Panc1 (cell line): ENCODE data around the gene KIF1C. TPM values are rescaled to one million over a fixed set of nuclear protein-coding genes. Genes with fewer than 3 reads are reported as not detected.

Experiments
- ATAC-seq: fragments of 200-7000 bp; cut with Tn5 transposase; 2 replicates; pipeline ENCODE4 v1.9.1; 2020; ENCODE audit warnings: mild to moderate bottlenecking, moderate library complexity
- BruUV-seq: library from RNA; stranded (reverse); fragments of 400-500 nt; replicated peaks from 2 replicates; lab custom pipeline; 2021; lab: Mats Ljungman, UMichigan
- CTCF ChIA-PET: fragments of 300-600 bp; sonication (Branson Sonifier 250); formaldehyde crosslinking; loops from one replicate; lab custom pipeline; 2022; ENCODE audit warnings: antibody characterized with exemption; lab: Charles Lee
- POLR2A ChIA-PET: fragments of 300-600 bp; sonication (Branson Sonifier 250); formaldehyde crosslinking; loops from one replicate; lab custom pipeline; 2022; ENCODE audit warnings: antibody characterized with exemption; lab: Charles Lee
- DNase-seq: peaks from one replicate; pipeline ENCODE4 v3.0.0-alpha.2; 2010; ENCODE audit warnings: low read depth, low spot score
- H3K27ac ChIP-seq: 2 replicates; pipeline ENCODE4 v1.5.1; 2011; ENCODE audit warnings: mild to moderate bottlenecking, low read length, inconsistent platforms
- H3K27me3 ChIP-seq: fragments of 200-500 bp; sonication (Bioruptor generic); 2 replicates; pipeline ENCODE4 v1.6.0; 2014; ENCODE audit warnings: low read length, inconsistent platforms; ENCODE audit not compliant: control insufficient read depth, insufficient read depth
- H3K36me3 ChIP-seq: fragments of 200-500 bp; sonication (Bioruptor generic); 2 replicates; pipeline ENCODE4 v1.5.1; 2014; ENCODE audit warnings: inconsistent platforms, mild to moderate bottlenecking, low read length, moderate library complexity; ENCODE audit not compliant: control insufficient read depth, insufficient read depth
- H3K4me1 ChIP-seq: 2 replicates; pipeline ENCODE4 v1.5.1; 2011; ENCODE audit warnings: inconsistent platforms, mild to moderate bottlenecking, low read length, moderate library complexity; ENCODE audit not compliant: control insufficient read depth, insufficient read depth
- H3K4me3 ChIP-seq, 2 experiments: 2 replicates each; pipeline ENCODE4 v1.5.1; 2011 to 2012; ENCODE audit warnings: low read depth in 2 of 2, low read length in 2 of 2, mild to moderate bottlenecking in 2 of 2, inconsistent platforms in 1 of 2, moderate library complexity in 1 of 2
- H3K9me3 ChIP-seq: fragments of 200-500 bp; sonication (Bioruptor generic); 2 replicates; pipeline ENCODE4 v1.5.1; 2014; ENCODE audit warnings: low read depth, mild to moderate bottlenecking, inconsistent platforms, low read length, moderate library complexity; ENCODE audit not compliant: control insufficient read depth, insufficient read depth
- CTCF ChIP-seq: fragments of 450-650 bp; IDR thresholded peaks from 2 replicates; pipeline ENCODE4 v1.5.1; 2017; ENCODE audit warnings: mild to moderate bottlenecking
- POLR2AphosphoS5 ChIP-seq: IDR thresholded peaks from 2 replicates; pipeline ENCODE4 v1.6.1; 2012; ENCODE audit warnings: mild to moderate bottlenecking, low read depth, low read length, moderate library complexity
- REST ChIP-seq, 2 experiments: IDR thresholded peaks; 2 replicates each; pipeline ENCODE4 v1.6.1; 2011 to 2012; ENCODE audit warnings: low read depth in 2 of 2, control low read depth in 1 of 2, low read length in 1 of 2, mild to moderate bottlenecking in 1 of 2, moderate library complexity in 1 of 2; ENCODE audit not compliant: insufficient read depth in 1 of 2
- SIN3A ChIP-seq: IDR thresholded peaks from 2 replicates; pipeline ENCODE4 v1.6.1; 2012; ENCODE audit warnings: low read depth, mild to moderate bottlenecking, low read length, moderate library complexity, borderline replicate concordance; ENCODE audit not compliant: insufficient read depth
- TCF7L2 ChIP-seq: IDR thresholded peaks from 2 replicates; pipeline ENCODE4 v1.6.1; 2011; ENCODE audit warnings: mild to moderate bottlenecking, low read depth, low read length, inconsistent platforms
- in situ Hi-C: cut with HindIII; loops from 2 replicates; pipeline ENCODE4 v1.10.0; 2016; ENCODE audit warnings: low sequenced_read_pairs, low pct_unique_long_range_greater_than_20kb
- intact Hi-C: fragments of 100-400 bp; cut with micrococcal nuclease; formaldehyde crosslinking; loops from one replicate; pipeline ENCODE4 v1.10.0; 2022; ENCODE audit not compliant: unreplicated experiment
- total RNA-seq: library from RNA; stranded (reverse); gene quantifications from one replicate; pipeline ENCODE4 v1.2.1, GENCODE V29; 2021; ENCODE audit not compliant: unreplicated experiment

The KIF1C gene
- total RNA-seq, 1 experiment from 2014 or later, result 117 TPM

GRCh38 chr17:4953451-4953961 is 44.2 kb upstream of the KIF1C start:
- in situ Hi-C loops, result no loop called here

GRCh38 chr17:4955091-4955490 is 42.7 kb upstream of the KIF1C start:
- no peak overlapping the region for H3K4me3 ChIP-seq
- DNase-seq, result no peak

More at GRCh38 chr17:4953451-4953961, 44.2 kb upstream of the KIF1C start:
- H3K9me3 ChIP-seq, result no peaks in the 10 kb centered on the region
- ChIA-PET CTCF (no interaction called here), POLR2A (no interaction called here)
- BruUV-seq, result no TSS peak
- H3K36me3 ChIP-seq, result no peaks in the 10 kb centered on the region; the same call in 1 of the 2 replicates
- H3K27me3 ChIP-seq, result no peaks in the 10 kb centered on the region
- no peak overlapping the region for H3K4me3 ChIP-seq
- no peak for ATAC-seq
- intact Hi-C loops, result no loop called here
- H3K27ac ChIP-seq, result 0 out of 2 replicates have a peak overlapping the region, but pooled peaks have one; percentile 23
- peaks cover 16% of the 10 kb centered on the region for H3K4me1 ChIP-seq
- no peak for DNase-seq
- no peak for TF ChIP-seq REST (IDR thresholded peaks at IDR 0.05; ENCODE audit: insufficient read depth in 1 of 2, low read depth in 2 of 2, low read length in 1 of 2)
- TF ChIP-seq POLR2AphosphoS5, result no peak
- TF ChIP-seq TCF7L2, result no peak
- no peak for TF ChIP-seq SIN3A
- TF ChIP-seq CTCF, result no peak

More at GRCh38 chr17:4955091-4955490, 42.7 kb upstream of the KIF1C start:
- TF ChIP-seq TCF7L2, result no peak
- no peak for TF ChIP-seq POLR2AphosphoS5
- TF ChIP-seq CTCF, result no peak
- TF ChIP-seq REST (IDR thresholded peaks at IDR 0.05; ENCODE audit: insufficient read depth in 1 of 2, low read depth in 2 of 2, low read length in 1 of 2), result no peak
- TF ChIP-seq SIN3A, result no peak
- POLR2A ChIA-PET, result interaction anchor here (0.6 kb wide), 1 partner anchor 18 kb away, joined by 16 read pairs; no protein-coding TSS in a partner anchor
- in situ Hi-C loops, result no loop called here
- BruUV-seq, result no TSS peak
- Histone ChIP-seq H3K9me3 (no peaks in the 10 kb centered on the region), H3K36me3 (no peaks in the 10 kb centered on the region), H3K4me1 (peaks cover 16% of the 10 kb centered on the region), H3K27ac (no peak overlapping the region), H3K27me3 (no peaks in the 10 kb centered on the region)
- CTCF ChIA-PET, result no interaction called here
- no peak for ATAC-seq
- intact Hi-C loops, result no loop called here
